Esophagus (tissue), 2 donors: ENCODE data around the gene COL27A1. TPM values are rescaled to one million over a fixed set of nuclear protein-coding genes. Genes with fewer than 3 reads are reported as not detected.

Source experiments
- H3K27ac ChIP-seq, 2 donors: one replicate each; pipeline ENCODE4 v1.5.1; 2013; ENCODE audit warnings: low read depth in 2 of 2, mild to moderate bottlenecking in 2 of 2, inconsistent platforms in 1 of 2, low read length in 1 of 2, moderate library complexity in 1 of 2
- H3K27me3 ChIP-seq, 2 donors: one replicate each; pipeline ENCODE4 v1.6.1; 2013; ENCODE audit warnings: low read length in 2 of 2, control low read depth in 1 of 2, mild to moderate bottlenecking in 1 of 2; ENCODE audit not compliant: insufficient read depth in 2 of 2, control insufficient read depth in 1 of 2
- H3K36me3 ChIP-seq, 2 donors: one replicate each; pipeline ENCODE4 v1.6.1; 2013; ENCODE audit warnings: low read length in 1 of 2; ENCODE audit not compliant: control insufficient read depth in 2 of 2, insufficient read depth in 2 of 2
- H3K4me1 ChIP-seq, 2 donors: one replicate each; pipeline ENCODE4 v1.6.1; 2013; ENCODE audit warnings: low read length in 1 of 2; ENCODE audit not compliant: control insufficient read depth in 2 of 2, insufficient read depth in 2 of 2
- H3K4me3 ChIP-seq, 2 donors: one replicate each; pipeline ENCODE4 v1.5.1; 2013; ENCODE audit warnings: low read length in 2 of 2, mild to moderate bottlenecking in 2 of 2, low read depth in 1 of 2, moderate library complexity in 1 of 2
- H3K9me3 ChIP-seq, 2 donors: one replicate each; pipeline ENCODE4 v1.6.1; 2013; ENCODE audit warnings: mild to moderate bottlenecking in 2 of 2, low read depth in 1 of 2, low read length in 1 of 2, moderate library complexity in 1 of 2; ENCODE audit not compliant: control insufficient read depth in 2 of 2, insufficient read depth in 1 of 2
- WGBS, 2 donors: extraction: QIAGEN DNeasy Blood & Tissue Kit; methylation state at CpG; one replicate each; pipeline ENCODE4 v1.1.7; 2013; 5-methylcytosine and 5-hydroxymethylcytosine counted together
- polyA plus RNA-seq, 2 donors: library from polyadenylated mRNA; stranded (reverse); fragments of 200-250 nt; gene quantifications; one replicate each; pipeline ENCODE4 v1.2.3, GENCODE V29; 2013
- donor health status: healthy with polysubstance abuse.
- donor health status: Bipolar disorder and iron deficiency.

The COL27A1 gene
- polyA plus RNA-seq, 2 donors, result 7.2 to 32.6 TPM

- Histone ChIP-seq H3K36me3 (no peaks in the 10 kb centered on the region), H3K27me3 (peaks cover 0 to 2% of the 10 kb centered on the region in 2 donors), H3K4me3 (peak overlapping the region; percentile 51 to 78), H3K4me1 (peaks cover 0 to 30% of the 10 kb centered on the region in 2 donors), H3K27ac (peak overlapping the region; percentile 44 to 60), H3K9me3 (no peaks in the 10 kb centered on the region)
- 1% methylated on average over 46 to 57 of the region's 57 CpGs for WGBS, 2 donors
Measured at GRCh38 chr9:114155995-114156656, 789 bp downstream of the COL27A1 start.

DNA sequence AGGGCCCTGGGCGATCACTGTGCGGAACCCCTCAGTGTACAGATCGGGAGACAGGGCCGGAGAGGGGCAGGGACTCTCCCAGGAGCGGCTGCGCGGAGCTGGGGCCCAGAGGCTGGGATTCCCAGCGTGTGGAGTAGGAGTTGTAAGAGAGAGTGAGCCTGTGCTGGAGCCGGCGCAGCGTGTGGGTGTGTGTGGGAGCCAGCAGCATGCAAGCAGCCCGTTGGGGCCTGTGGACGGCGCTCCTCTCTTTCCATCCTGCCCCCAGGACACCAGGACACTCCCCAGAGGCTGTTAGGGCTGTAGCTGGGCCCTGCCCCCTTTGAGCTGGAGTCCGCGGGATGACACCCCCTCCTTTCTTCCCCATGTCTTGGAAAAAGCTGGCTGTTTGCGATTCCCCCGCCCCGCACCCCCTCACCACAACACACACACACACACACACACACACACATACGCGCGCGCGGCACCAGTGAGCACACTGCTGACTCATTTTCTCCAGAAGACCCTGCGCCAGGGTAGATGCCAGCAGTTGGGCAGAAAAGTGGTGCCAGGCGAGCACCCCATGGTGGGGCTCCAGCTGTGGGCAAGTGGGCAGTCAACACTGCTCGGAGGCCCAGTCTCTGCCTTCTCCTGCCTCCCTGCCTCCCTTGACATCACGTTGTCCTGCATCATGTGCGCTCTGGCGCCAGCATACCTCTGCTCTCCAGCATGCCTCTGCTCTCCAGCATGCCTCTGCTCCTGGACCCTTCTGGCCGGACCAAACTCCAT lies 1.5 kb downstream of the COL27A1 start:
- 30 to 38% methylated on average over 26 to 31 of the region's 31 CpGs for WGBS, 2 donors
- Histone ChIP-seq H3K9me3 (no peaks in the 10 kb centered on the region), H3K4me3 (peak overlapping the region; percentile 28 to 78), H3K36me3 (no peaks in the 10 kb centered on the region), H3K27me3 (peaks cover 0 to 2% of the 10 kb centered on the region in 2 donors), H3K27ac (peak overlapping the region; percentile 53 to 60), H3K4me1 (peaks cover 0 to 30% of the 10 kb centered on the region in 2 donors)

- Histone ChIP-seq H3K4me1 (peaks cover 0 to 30% of the 10 kb centered on the region in 2 donors), H3K27me3 (no peaks in the 10 kb centered on the region), H3K36me3 (no peaks in the 10 kb centered on the region), H3K27ac (peak overlapping the region; percentile 53 to 59), H3K4me3 (no peak overlapping the region), H3K9me3 (no peaks in the 10 kb centered on the region)
- WGBS, 2 donors, result 49 to 58% methylated on average over 9 of the region's 9 CpGs
Measured at GRCh38 chr9:114157516-114158176, 2.3 kb downstream of the COL27A1 start.

DNA sequence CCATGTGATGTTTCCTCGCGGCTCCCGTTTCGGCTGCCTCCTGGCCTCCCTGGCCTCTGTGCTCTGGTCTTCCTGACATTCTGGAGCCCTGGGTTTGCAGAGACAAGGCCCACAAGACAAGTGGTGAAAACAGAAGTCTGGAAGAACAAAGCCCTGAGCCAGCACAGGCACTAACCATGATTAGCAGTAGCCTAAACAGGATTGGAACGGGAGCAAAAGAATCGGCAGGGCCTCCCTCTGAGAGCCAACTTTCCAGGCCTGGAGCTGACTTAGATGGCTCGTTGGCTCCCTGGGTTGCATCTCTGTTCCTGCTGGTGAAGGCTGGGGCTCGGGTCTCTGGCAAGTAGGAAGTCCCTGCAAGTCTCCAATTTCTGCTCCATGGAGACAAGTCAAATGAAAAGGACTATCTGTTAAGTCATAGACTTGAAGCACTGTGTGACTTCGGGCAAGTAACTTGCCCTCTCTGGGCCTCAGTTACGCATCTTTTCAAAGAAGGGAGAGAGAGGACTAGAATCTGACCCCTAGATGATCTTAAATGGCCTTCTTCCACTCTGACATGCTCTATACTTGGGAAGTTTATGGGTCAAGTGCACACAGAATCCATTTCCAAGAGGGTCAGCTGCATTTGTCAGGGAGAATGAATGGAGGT lies 3.3 kb downstream of the COL27A1 start:
- Histone ChIP-seq H3K9me3 (no peaks in the 10 kb centered on the region), H3K27ac (no peak overlapping the region), H3K4me3 (no peak overlapping the region), H3K4me1 (peaks cover 0 to 29% of the 10 kb centered on the region in 2 donors), H3K27me3 (no peaks in the 10 kb centered on the region), H3K36me3 (no peaks in the 10 kb centered on the region)
- WGBS, 2 donors, result 74 to 77% methylated on average over 10 of the region's 10 CpGs

DNA sequence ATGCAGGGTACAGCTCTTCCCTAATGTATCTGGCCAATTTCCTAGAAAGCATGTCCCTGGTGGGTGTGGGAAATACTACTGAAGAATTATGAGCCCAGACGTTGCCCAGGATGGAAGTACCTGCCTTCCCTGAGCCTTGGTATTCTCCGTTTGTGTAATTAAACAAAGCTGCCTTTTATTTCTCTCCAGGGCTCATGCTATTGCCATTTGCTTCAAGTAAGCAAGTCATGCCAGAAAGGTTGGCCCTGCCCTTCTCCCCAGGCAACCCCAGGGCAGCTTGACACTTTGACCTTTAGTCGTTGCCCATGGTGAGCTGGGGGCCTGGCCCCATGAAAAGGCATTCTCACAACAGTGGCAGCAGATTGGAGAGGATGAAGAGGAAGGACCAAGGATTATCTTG lies 4.4 kb downstream of the COL27A1 start:
- WGBS, 2 donors, result 24 to 35% methylated on average over 3 of the region's 3 CpGs
- no peaks in the 10 kb centered on the region for H3K27me3 ChIP-seq
- H3K36me3 ChIP-seq, result no peaks in the 10 kb centered on the region
- H3K27ac ChIP-seq, result no peak overlapping the region
- no peak overlapping the region for H3K4me3 ChIP-seq
- H3K4me1 ChIP-seq, result peaks cover 0 to 19% of the 10 kb centered on the region in 2 donors
- H3K9me3 ChIP-seq, result no peaks in the 10 kb centered on the region

DNA sequence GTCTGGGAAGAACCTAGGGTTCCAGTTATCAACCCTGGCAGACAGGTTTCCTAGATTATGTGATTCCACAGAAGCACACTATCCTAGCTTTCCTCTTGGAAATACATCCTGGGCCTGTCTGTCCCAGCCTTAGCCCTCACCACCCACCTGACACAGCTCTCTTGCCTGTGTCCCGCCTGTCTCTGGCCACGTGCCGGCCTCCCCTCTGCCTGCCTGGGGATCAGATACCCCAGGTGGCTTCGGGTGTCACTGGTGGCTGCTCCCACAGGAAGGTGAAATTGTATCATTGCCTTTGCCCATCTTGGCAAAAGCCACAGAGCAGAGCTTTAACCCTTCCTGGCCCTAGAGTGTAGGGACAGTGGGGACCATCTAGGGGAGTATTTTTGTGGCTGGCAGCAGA lies 6.2 kb downstream of the COL27A1 start:
- no peaks in the 10 kb centered on the region for H3K9me3 ChIP-seq
- H3K4me1 ChIP-seq, result peaks cover 0 to 15% of the 10 kb centered on the region in 2 donors
- no peak overlapping the region for H3K27ac ChIP-seq
- no peaks in the 10 kb centered on the region for H3K27me3 ChIP-seq
- no peak overlapping the region for H3K4me3 ChIP-seq
- 83 to 86% methylated on average over 4 of the region's 4 CpGs for WGBS, 2 donors
- H3K36me3 ChIP-seq, result no peaks in the 10 kb centered on the region

DNA sequence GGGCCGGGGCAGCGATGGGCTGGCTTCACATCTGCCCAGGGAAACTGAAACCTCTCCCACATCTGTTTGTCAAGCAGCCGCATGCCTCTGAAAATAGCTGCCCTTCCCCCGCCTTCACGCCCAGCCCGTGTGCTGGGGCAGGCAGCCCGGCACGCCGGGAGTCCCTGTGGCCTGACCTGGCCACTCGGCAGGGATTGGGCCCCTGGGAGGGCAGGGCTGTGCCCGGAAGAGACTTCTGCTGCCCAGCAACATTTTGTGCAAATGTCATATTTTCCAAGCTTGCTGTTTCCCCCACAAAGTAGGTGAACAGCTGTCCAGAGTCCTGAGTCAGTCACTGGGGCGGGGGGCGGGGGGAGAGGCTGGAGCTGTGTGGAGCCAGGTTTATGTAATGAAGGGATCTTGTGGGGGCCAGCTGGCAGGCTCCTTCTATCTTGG lies 8.2 kb downstream of the COL27A1 start:
- 10 to 11% methylated on average over 13 of the region's 13 CpGs for WGBS, 2 donors
- Histone ChIP-seq H3K36me3 (peaks cover 0 to 3% of the 10 kb centered on the region in 2 donors), H3K27me3 (no peaks in the 10 kb centered on the region), H3K4me1 (peaks cover 0 to 3% of the 10 kb centered on the region in 2 donors), H3K27ac (peak overlapping the region in 1 of 2 donors; percentile 9), H3K4me3 (no peak overlapping the region), H3K9me3 (no peaks in the 10 kb centered on the region)

DNA sequence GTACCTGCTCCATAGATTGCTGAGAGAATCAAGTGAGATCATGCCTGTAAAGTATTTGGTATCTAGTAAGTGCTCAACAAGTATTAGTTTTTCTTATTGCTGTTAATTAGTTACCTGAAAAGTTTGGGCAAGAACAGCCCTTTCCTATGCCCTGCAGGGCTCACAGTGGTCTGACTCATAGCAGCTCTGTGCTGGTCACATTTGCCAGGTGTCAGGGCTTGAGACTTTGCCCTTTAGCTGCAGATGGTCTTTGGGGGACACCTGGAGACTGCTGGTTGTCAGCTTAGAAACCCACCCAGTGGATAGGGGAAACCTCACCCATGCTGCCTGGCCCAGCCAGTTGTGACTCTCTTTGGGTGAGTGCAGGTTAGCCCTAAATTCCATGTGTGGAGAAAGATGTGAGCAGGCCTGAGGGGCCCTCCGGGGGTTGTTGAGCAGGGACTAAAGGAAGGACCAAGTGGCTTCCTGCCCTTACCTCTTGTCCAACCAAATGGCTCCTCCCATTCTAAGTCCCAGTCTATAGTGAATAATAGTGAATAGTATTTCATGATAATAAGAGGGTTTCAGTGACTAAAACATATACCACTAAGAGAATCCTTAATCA lies 9.0 kb downstream of the COL27A1 start:
- Histone ChIP-seq H3K27ac (no peak overlapping the region), H3K4me1 (peaks cover 0 to 3% of the 10 kb centered on the region in 2 donors), H3K4me3 (no peak overlapping the region), H3K9me3 (no peaks in the 10 kb centered on the region), H3K27me3 (no peaks in the 10 kb centered on the region), H3K36me3 (peaks cover 0 to 3% of the 10 kb centered on the region in 2 donors)
- 81 to 92% methylated on average over 1 of the region's 1 CpG for WGBS, 2 donors
